ENCODE data around the gene SMIM36. TPM values are rescaled to one million over a fixed set of nuclear protein-coding genes. Genes with fewer than 3 reads are reported as not detected.

The SMIM36 gene
- polyA plus RNA-seq, 3 donors: not detected

- Mint-ChIP-seq H3K27me3 (ENCODE audit: low read depth in 3 of 3) (no peaks in the 10 kb centered on the region), H3K27ac (no peak overlapping the region), H3K4me1 (peaks cover 36% of the 10 kb centered on the region), H3K9me3 (no peaks in the 10 kb centered on the region), H3K36me3 (peaks cover 24 to 25% of the 10 kb centered on the region in 2 donors), H3K4me3 (no peak overlapping the region)
- intact Hi-C loops (cut with micrococcal nuclease): no loop called here
- no peak overlapping the region for H2AFZ ChIP-seq (ENCODE audit: insufficient read depth, low read depth, low read length, poor library complexity, severe bottlenecking)
- peaks cover 7 to 33% of the 10 kb centered on the region in 2 donors for H3K36me3 ChIP-seq (replicated peaks in 1 of 2; ENCODE audit: control insufficient read depth in 1 of 2, insufficient read depth in 2 of 2, low read length in 2 of 2)
- TF ChIP-seq CTCF (IDR thresholded peaks at IDR 0.05): no peak
- no peaks in the 10 kb centered on the region for H3K27me3 ChIP-seq (ENCODE audit: control insufficient read depth in 2 of 2, insufficient read depth in 2 of 2, low read length in 2 of 2)
- H3K4me1 ChIP-seq (ENCODE audit: control insufficient read depth in 1 of 2, insufficient read depth in 2 of 2, low read length in 2 of 2): peaks cover 13 to 30% of the 10 kb centered on the region in 2 donors
- no peak overlapping the region for H3K9ac ChIP-seq (ENCODE audit: insufficient read depth, low read length, poor library complexity, severe bottlenecking)
- H3K79me2 ChIP-seq (ENCODE audit: insufficient read depth, low read length): peaks cover 34% of the 10 kb centered on the region
- H3K4me2 ChIP-seq (replicated peaks; ENCODE audit: extremely low read depth, low read length, poor library complexity, severe bottlenecking): no peak overlapping the region
- no peak overlapping the region for H3K27ac ChIP-seq (ENCODE audit: low read depth in 1 of 2, low read length in 2 of 2)
- H4K20me1 ChIP-seq (ENCODE audit: insufficient read depth, low read length): no peaks in the 10 kb centered on the region
- no peaks in the 10 kb centered on the region for H3K9me3 ChIP-seq (replicated peaks in 1 of 2; ENCODE audit: control insufficient read depth in 1 of 2, insufficient read depth in 1 of 2, low read length in 2 of 2)
- no peak overlapping the region for H3K4me3 ChIP-seq (replicated peaks in 1 of 3; ENCODE audit: low read depth in 2 of 3, low read length in 3 of 3)
- no peak for DNase-seq
Measured at GRCh38 chr17:55416000-55416399, 95.3 kb downstream of the SMIM36 start.

GRCh38 chr17:55414983-55415382 is 96.3 kb downstream of the SMIM36 start:
- no peaks in the 10 kb centered on the region for H3K27me3 Mint-ChIP-seq (ENCODE audit: low read depth in 3 of 3)

More at GRCh38 chr17:55414983-55415382, 96.3 kb downstream of the SMIM36 start:
- WGBS (ENCODE audit: insufficient coverage): no CpG with 5 or more reads among the region's 4 CpGs
- TF ChIP-seq CTCF (IDR thresholded peaks at IDR 0.05): no peak
- Histone ChIP-seq H3K9ac (ENCODE audit: insufficient read depth, low read length, poor library complexity, severe bottlenecking) (no peak overlapping the region), H4K20me1 (ENCODE audit: insufficient read depth, low read length) (no peaks in the 10 kb centered on the region), H3K4me2 (replicated peaks; ENCODE audit: extremely low read depth, low read length, poor library complexity, severe bottlenecking) (no peak overlapping the region), H3K27ac (ENCODE audit: low read depth in 1 of 2, low read length in 2 of 2) (no peak overlapping the region), H3K4me3 (replicated peaks in 1 of 3; ENCODE audit: low read depth in 2 of 3, low read length in 3 of 3) (no peak overlapping the region), H3K27me3 (ENCODE audit: control insufficient read depth in 2 of 2, insufficient read depth in 2 of 2, low read length in 2 of 2) (no peaks in the 10 kb centered on the region), H2AFZ (ENCODE audit: insufficient read depth, low read depth, low read length, poor library complexity, severe bottlenecking) (no peak overlapping the region), H3K36me3 (replicated peaks in 1 of 2; ENCODE audit: control insufficient read depth in 1 of 2, insufficient read depth in 2 of 2, low read length in 2 of 2) (peaks cover 17 to 43% of the 10 kb centered on the region in 2 donors), H3K79me2 (ENCODE audit: insufficient read depth, low read length) (peaks cover 32% of the 10 kb centered on the region), H3K4me1 (ENCODE audit: control insufficient read depth in 1 of 2, insufficient read depth in 2 of 2, low read length in 2 of 2) (peaks cover 6 to 20% of the 10 kb centered on the region in 2 donors), H3K9me3 (replicated peaks in 1 of 2; ENCODE audit: control insufficient read depth in 1 of 2, insufficient read depth in 1 of 2, low read length in 2 of 2) (no peaks in the 10 kb centered on the region)
- Mint-ChIP-seq H3K4me3 (no peak overlapping the region), H3K36me3 (peaks cover 34% of the 10 kb centered on the region in 2 donors), H3K9me3 (no peaks in the 10 kb centered on the region), H3K27ac (no peak overlapping the region), H3K4me1 (peaks cover 28% of the 10 kb centered on the region)
- no peak for DNase-seq
- intact Hi-C loops (cut with micrococcal nuclease): no loop called here
